OCI-LY1 (cell line): ENCODE data around the gene LRP5.

Source experiments
- H2AFZ ChIP-seq: fragments of 200-600 bp; sonication (generic), shearing (Covaris generic); 2 replicates; pipeline ENCODE4 v1.6.0; 2014; ENCODE audit warnings: antibody characterized with exemption, mild to moderate bottlenecking, low read length
- H3F3A ChIP-seq: fragments of 200-600 bp; sonication (generic), shearing (Covaris generic); 2 replicates; pipeline ENCODE4 v1.6.0; 2014; ENCODE audit warnings: mild to moderate bottlenecking, antibody characterized with exemption, low read length, moderate library complexity; ENCODE audit not compliant: insufficient read depth
- H3K27ac ChIP-seq: fragments of 200-600 bp; sonication (generic); 2 replicates; pipeline ENCODE4 v1.5.1; 2014; ENCODE audit warnings: low read length, mixed run types, mild to moderate bottlenecking, low read depth; ENCODE audit not compliant: poor library complexity, severe bottlenecking
- H3K27me3 ChIP-seq: fragments of 200-600 bp; sonication (generic); 2 replicates; pipeline ENCODE4 v1.6.0; 2014; ENCODE audit warnings: antibody characterized with exemption, mild to moderate bottlenecking, low read length, moderate library complexity; ENCODE audit not compliant: insufficient read depth
- H3K36me3 ChIP-seq: fragments of 200-600 bp; sonication (generic); 2 replicates; pipeline ENCODE4 v1.6.1; 2014; ENCODE audit warnings: mild to moderate bottlenecking, antibody characterized with exemption, low read length, moderate library complexity, mixed read lengths; ENCODE audit not compliant: insufficient read depth
- H3K4me1 ChIP-seq: fragments of 200-600 bp; sonication (generic); 2 replicates; pipeline ENCODE4 v1.5.1; 2014; ENCODE audit warnings: mild to moderate bottlenecking, low read length, moderate library complexity; ENCODE audit not compliant: insufficient read depth, severe bottlenecking
- H3K4me2 ChIP-seq: fragments of 200-600 bp; sonication (generic), shearing (Covaris generic); 2 replicates; pipeline ENCODE4 v1.6.1; 2014; ENCODE audit warnings: low read length
- H3K4me3 ChIP-seq: fragments of 200-600 bp; sonication (generic); 2 replicates; pipeline ENCODE4 v1.5.1; 2014; ENCODE audit warnings: low read length, low read depth, mild to moderate bottlenecking, mixed read lengths; ENCODE audit not compliant: poor library complexity, severe bottlenecking
- H3K79me2 ChIP-seq: fragments of 200-600 bp; shearing (Covaris generic); 2 replicates; pipeline ENCODE4 v1.6.1; 2016; ENCODE audit warnings: mixed run types, low read length, mixed read lengths; ENCODE audit not compliant: insufficient read depth
- H3K9ac ChIP-seq: fragments of 200-600 bp; sonication (generic), shearing (Covaris generic); 2 replicates; pipeline ENCODE4 v1.6.1; 2014; ENCODE audit warnings: mild to moderate bottlenecking, low read length, mixed read lengths
- H3K9me2 ChIP-seq: fragments of 200-600 bp; sonication (generic), shearing (Covaris generic); 2 replicates; pipeline ENCODE4 v1.6.1; 2014; ENCODE audit warnings: low read depth, mild to moderate bottlenecking, low read length, mixed read lengths
- H3K9me3 ChIP-seq: fragments of 200-600 bp; shearing (Covaris generic); 2 replicates; pipeline ENCODE4 v1.6.1; 2014; ENCODE audit warnings: low read length, mixed read lengths
- H4K20me1 ChIP-seq: fragments of 200-600 bp; sonication (generic), shearing (Covaris generic); 2 replicates; pipeline ENCODE4 v1.6.0; 2016; ENCODE audit warnings: mild to moderate bottlenecking, low read length; ENCODE audit not compliant: insufficient read depth
- EZH2 ChIP-seq: fragments of 200-600 bp; sonication (generic), shearing (Covaris generic); IDR thresholded peaks from 2 replicates; pipeline ENCODE4 v1.8.0; 2017; ENCODE audit warnings: borderline replicate concordance, mixed run types, mild to moderate bottlenecking, antibody characterized with exemption, low read length, moderate library complexity, mixed read lengths
- TF ChIP-seq, protein P1 (sequence below): fragments of 200-600 bp; sonication (generic), shearing (Covaris generic); IDR thresholded peaks from 2 replicates; pipeline ENCODE4 v1.5.1; 2017; ENCODE audit warnings: mild to moderate bottlenecking, antibody characterized with exemption, low read length, moderate library complexity, mixed read lengths

Gene LRP5

GRCh38 chr11:68390315-68390714, 77.9 kb downstream of the LRP5 start:
- H2AFZ ChIP-seq, result no peak overlapping the region
- H3K79me2 ChIP-seq, result no peaks in the 10 kb centered on the region
- no peaks in the 10 kb centered on the region for H3K9me3 ChIP-seq
- no peaks in the 10 kb centered on the region for H3K27me3 ChIP-seq
- H3K9me2 ChIP-seq, result no peaks in the 10 kb centered on the region
- no peak for TF ChIP-seq EZH2
- TF ChIP-seq, protein P1, sequence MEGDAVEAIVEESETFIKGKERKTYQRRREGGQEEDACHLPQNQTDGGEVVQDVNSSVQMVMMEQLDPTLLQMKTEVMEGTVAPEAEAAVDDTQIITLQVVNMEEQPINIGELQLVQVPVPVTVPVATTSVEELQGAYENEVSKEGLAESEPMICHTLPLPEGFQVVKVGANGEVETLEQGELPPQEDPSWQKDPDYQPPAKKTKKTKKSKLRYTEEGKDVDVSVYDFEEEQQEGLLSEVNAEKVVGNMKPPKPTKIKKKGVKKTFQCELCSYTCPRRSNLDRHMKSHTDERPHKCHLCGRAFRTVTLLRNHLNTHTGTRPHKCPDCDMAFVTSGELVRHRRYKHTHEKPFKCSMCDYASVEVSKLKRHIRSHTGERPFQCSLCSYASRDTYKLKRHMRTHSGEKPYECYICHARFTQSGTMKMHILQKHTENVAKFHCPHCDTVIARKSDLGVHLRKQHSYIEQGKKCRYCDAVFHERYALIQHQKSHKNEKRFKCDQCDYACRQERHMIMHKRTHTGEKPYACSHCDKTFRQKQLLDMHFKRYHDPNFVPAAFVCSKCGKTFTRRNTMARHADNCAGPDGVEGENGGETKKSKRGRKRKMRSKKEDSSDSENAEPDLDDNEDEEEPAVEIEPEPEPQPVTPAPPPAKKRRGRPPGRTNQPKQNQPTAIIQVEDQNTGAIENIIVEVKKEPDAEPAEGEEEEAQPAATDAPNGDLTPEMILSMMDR, result no peak
- no peaks in the 10 kb centered on the region for H3K36me3 ChIP-seq
- H3K4me1 ChIP-seq, result no peaks in the 10 kb centered on the region
- no peak overlapping the region for H3K27ac ChIP-seq
- no peak overlapping the region for H3K4me3 ChIP-seq
- H3F3A ChIP-seq, result no peaks in the 10 kb centered on the region
- no peak overlapping the region for H3K4me2 ChIP-seq
- H4K20me1 ChIP-seq, result no peaks in the 10 kb centered on the region
- no peak overlapping the region for H3K9ac ChIP-seq

DNA sequence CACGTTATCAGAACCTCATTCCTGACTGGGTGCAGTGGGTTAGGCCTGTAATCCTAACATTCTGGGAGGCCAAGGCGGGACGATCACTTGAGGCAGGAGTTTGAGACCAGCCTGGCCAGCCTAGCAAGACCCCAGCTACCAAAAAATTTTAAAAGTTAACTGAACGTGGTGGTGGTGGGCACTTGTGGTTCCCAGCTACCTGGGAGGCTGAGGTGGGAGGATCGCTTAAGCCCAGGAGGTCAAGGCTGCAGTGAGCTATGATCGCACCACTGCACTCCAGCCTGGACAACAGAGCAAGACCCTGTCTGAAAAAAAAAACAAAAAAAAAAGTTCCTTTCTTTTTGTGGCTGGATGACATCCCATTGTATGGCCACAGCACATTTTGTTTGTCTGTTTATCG, 80.4 kb downstream of the LRP5 start:
- H3K4me1 ChIP-seq, result no peaks in the 10 kb centered on the region
- no peaks in the 10 kb centered on the region for H3K9me2 ChIP-seq
- no peaks in the 10 kb centered on the region for H3F3A ChIP-seq
- H3K9me3 ChIP-seq, result no peaks in the 10 kb centered on the region
- TF ChIP-seq EZH2, result no peak
- TF ChIP-seq, protein P1, result no peak
- H3K79me2 ChIP-seq, result no peaks in the 10 kb centered on the region
- H3K4me2 ChIP-seq, result no peak overlapping the region
- no peak overlapping the region for H2AFZ ChIP-seq
- H3K27me3 ChIP-seq, result no peaks in the 10 kb centered on the region
- no peak overlapping the region for H3K4me3 ChIP-seq
- H3K9ac ChIP-seq, result no peak overlapping the region
- no peaks in the 10 kb centered on the region for H3K36me3 ChIP-seq
- no peak overlapping the region for H3K27ac ChIP-seq
- H4K20me1 ChIP-seq, result no peaks in the 10 kb centered on the region

DNA sequence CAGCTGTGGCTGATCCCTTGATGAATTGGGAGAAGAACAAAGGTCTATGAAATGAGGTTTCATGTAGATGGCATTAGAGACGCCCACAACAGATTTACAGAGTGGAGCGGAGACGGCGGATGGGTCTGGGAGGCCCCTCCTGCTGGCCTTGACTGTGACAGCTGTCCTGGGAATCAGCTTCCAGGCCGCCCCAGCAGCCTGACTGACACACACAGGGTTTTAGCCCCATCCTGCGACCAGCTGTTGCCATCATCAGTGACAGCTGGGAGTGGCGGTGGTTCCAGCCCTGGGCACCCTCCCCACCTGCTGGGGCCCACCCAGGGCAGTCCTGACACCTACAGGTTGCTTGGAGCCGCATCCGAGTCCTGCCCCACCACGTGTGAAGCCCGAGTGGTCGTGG, 84.1 kb downstream of the LRP5 start:
- Histone ChIP-seq H3K27me3 (no peaks in the 10 kb centered on the region; the same call in 1 of the 2 replicates), H3K4me2 (no peak overlapping the region), H3K9ac (no peak overlapping the region), H3F3A (no peaks in the 10 kb centered on the region), H2AFZ (no peak overlapping the region), H4K20me1 (no peaks in the 10 kb centered on the region), H3K9me2 (no peaks in the 10 kb centered on the region), H3K4me1 (no peaks in the 10 kb centered on the region), H3K27ac (no peak overlapping the region), H3K9me3 (no peaks in the 10 kb centered on the region), H3K36me3 (no peaks in the 10 kb centered on the region), H3K4me3 (no peak overlapping the region), H3K79me2 (no peaks in the 10 kb centered on the region)
- TF ChIP-seq, protein P1, result no peak
- no peak for TF ChIP-seq EZH2
